A673 (cell line): Measurements from ENCODE around the gene BZW2. TPM values are rescaled to one million over a fixed set of nuclear protein-coding genes. Genes with fewer than 3 reads are reported as not detected.

Experiments used
- BruUV-seq: library from RNA; stranded (reverse); fragments of 400-500 nt; replicated peaks from 2 replicates; lab custom pipeline; 2021; lab: Mats Ljungman, UMichigan
- CTCF ChIA-PET: fragments of 300-600 bp; sonication (Branson Sonifier 250); formaldehyde crosslinking; loops from one replicate; lab custom pipeline; 2022; ENCODE audit warnings: antibody characterized with exemption; lab: Charles Lee
- POLR2A ChIA-PET: fragments of 300-600 bp; sonication (Branson Sonifier 250); formaldehyde crosslinking; loops from one replicate; lab custom pipeline; 2022; ENCODE audit warnings: antibody characterized with exemption; ENCODE audit not compliant: low non-redundant PET; lab: Charles Lee
- DNase-seq: peaks from one replicate; pipeline ENCODE4 v3.0.0-alpha.2; 2015; ENCODE audit warnings: low spot score
- H3K27ac ChIP-seq: fragments of 200-600 bp; sonication (generic); 2 replicates; pipeline ENCODE4 v1.5.1; 2016; ENCODE audit warnings: mixed run types, low read depth, mild to moderate bottlenecking, mixed read lengths, antibody characterized with exemption, low read length; ENCODE audit not compliant: poor library complexity, severe bottlenecking
- H3K27me3 ChIP-seq: fragments of 200-600 bp; sonication (generic); replicated peaks from 2 replicates; pipeline ENCODE4 v1.6.1; 2017; ENCODE audit warnings: mixed run types, low read depth, mild to moderate bottlenecking, mixed read lengths, antibody characterized with exemption, low read length; ENCODE audit not compliant: insufficient read depth, poor library complexity
- H3K36me3 ChIP-seq: fragments of 200-600 bp; sonication (generic); 2 replicates; pipeline ENCODE4 v1.6.1; 2016; ENCODE audit warnings: mixed run types, mild to moderate bottlenecking, mixed read lengths, antibody characterized with exemption, low read length; ENCODE audit not compliant: insufficient read depth, poor library complexity, severe bottlenecking
- H3K4me1 ChIP-seq: fragments of 200-600 bp; sonication (generic); 2 replicates; pipeline ENCODE4 v1.6.1; 2017; ENCODE audit warnings: mixed run types, mild to moderate bottlenecking, mixed read lengths, antibody characterized with exemption, low read length; ENCODE audit not compliant: insufficient read depth, poor library complexity, severe bottlenecking
- H3K4me3 ChIP-seq: fragments of 200-600 bp; sonication (generic); 2 replicates; pipeline ENCODE4 v1.5.1; 2016; ENCODE audit warnings: low read depth, mixed run types, mild to moderate bottlenecking, mixed read lengths, low read length; ENCODE audit not compliant: poor library complexity, severe bottlenecking
- H3K9me3 ChIP-seq: fragments of 200-600 bp; sonication (generic); 2 replicates; pipeline ENCODE4 v1.6.1; 2016; ENCODE audit warnings: mixed run types, low read depth, mild to moderate bottlenecking, mixed read lengths, antibody characterized with exemption, low read length; ENCODE audit not compliant: poor library complexity, severe bottlenecking
- CTCF ChIP-seq: fragments of 300-800, 200-600 bp; sonication (generic); conservative IDR thresholded peaks from 2 replicates; pipeline ENCODE4 v1.5.1; 2017; ENCODE audit warnings: low read depth, mild to moderate bottlenecking, antibody characterized with exemption, low read length, moderate library complexity, mixed read lengths
- EZH2 ChIP-seq: fragments of 200-600 bp; sonication (generic); IDR thresholded peaks from 2 replicates; pipeline ENCODE4 v1.6.1; 2017; ENCODE audit warnings: borderline replicate concordance, low read depth, mild to moderate bottlenecking, mixed read lengths, antibody characterized with exemption, low read length; ENCODE audit not compliant: poor library complexity, severe bottlenecking
- intact Hi-C: fragments of 100-400 bp; cut with micrococcal nuclease; formaldehyde crosslinking; loops from one replicate; pipeline ENCODE4 v1.10.0; 2022; ENCODE audit not compliant: unreplicated experiment
- total RNA-seq: library from RNA; stranded (reverse); gene quantifications from 2 replicates; pipeline ENCODE4 v1.2.3, GENCODE V29; 2021

BZW2 gene
- total RNA-seq, 1 experiment from 2014 or later = 175 TPM

GRCh38 chr7:16616122-16616521 lies 29.9 kb upstream of the BZW2 start:
- Histone ChIP-seq H3K9me3 (no peaks in the 10 kb centered on the region), H3K27me3 (no peaks in the 10 kb centered on the region), H3K27ac (no peak overlapping the region), H3K36me3 (peaks cover 36% of the 10 kb centered on the region), H3K4me1 (no peaks in the 10 kb centered on the region), H3K4me3 (no peak overlapping the region)
- no TSS peak for BruUV-seq
- CTCF ChIA-PET = no interaction called here
- no peak for TF ChIP-seq CTCF
- no peak for TF ChIP-seq EZH2
- intact Hi-C loops = no loop called here
- POLR2A ChIA-PET = no interaction called here
- DNase-seq = no peak

- no peaks in the 10 kb centered on the region for H3K9me3 ChIP-seq
- CTCF ChIA-PET = no interaction called here
- no peaks in the 10 kb centered on the region for H3K4me1 ChIP-seq
- no peak overlapping the region for H3K4me3 ChIP-seq
- TF ChIP-seq CTCF (no peak), EZH2 (no peak)
- POLR2A ChIA-PET = no interaction called here
- H3K27ac ChIP-seq = no peak overlapping the region
- intact Hi-C loops = no loop called here
- H3K36me3 ChIP-seq = peaks cover 39% of the 10 kb centered on the region
- no peaks in the 10 kb centered on the region for H3K27me3 ChIP-seq
- DNase-seq = no peak
- BruUV-seq = no TSS peak
Observed at GRCh38 chr7:16616542-16616941, 29.4 kb upstream of the BZW2 start.

GRCh38 chr7:16619979-16620408 lies 26.0 kb upstream of the BZW2 start:
- peaks cover 35% of the 10 kb centered on the region for H3K36me3 ChIP-seq

More at GRCh38 chr7:16619979-16620408, 26.0 kb upstream of the BZW2 start:
- H3K27me3 ChIP-seq = no peaks in the 10 kb centered on the region
- BruUV-seq = no TSS peak
- TF ChIP-seq EZH2 (no peak), CTCF (no peak)
- ChIA-PET POLR2A (no interaction called here), CTCF (no interaction called here)
- no peak overlapping the region for H3K27ac ChIP-seq
- intact Hi-C loops = no loop called here
- H3K4me1 ChIP-seq = peaks cover 9% of the 10 kb centered on the region
- no peak overlapping the region for H3K4me3 ChIP-seq
- DNase-seq = peak; percentile 20
- H3K9me3 ChIP-seq = no peaks in the 10 kb centered on the region
